Type B pancreatic cell (in vitro differentiated cells): ENCODE results near the gene TNP1. TPM values are rescaled to one million over a fixed set of nuclear protein-coding genes. Genes with fewer than 3 reads are reported as not detected.

Experiments
- DNase-seq: peaks from one replicate; pipeline ENCODE4 v3.0.0; 2021; ENCODE audit warnings: mixed read lengths; ENCODE audit not compliant: unreplicated experiment; ENCODE audit errors: extremely low spot score
- H3K27ac Mint-ChIP-seq: 2 replicates; pipeline ENCODE4 v1.8.0; 2021; ENCODE audit warnings: mild to moderate bottlenecking, mixed read lengths
- H3K27me3 Mint-ChIP-seq: 2 replicates; pipeline ENCODE4 v1.8.0; 2021; ENCODE audit warnings: mixed read lengths
- H3K36me3 Mint-ChIP-seq: 2 replicates; pipeline ENCODE4 v1.8.0; 2021; ENCODE audit warnings: mixed read lengths
- H3K4me1 Mint-ChIP-seq: one replicate; pipeline ENCODE4 v1.8.0; 2021; ENCODE audit warnings: mixed read lengths; ENCODE audit not compliant: unreplicated experiment
- H3K4me3 Mint-ChIP-seq: 2 replicates; pipeline ENCODE4 v1.8.0; 2021; ENCODE audit warnings: mild to moderate bottlenecking, mixed read lengths
- H3K9me3 Mint-ChIP-seq: 2 replicates; pipeline ENCODE4 v1.8.0; 2021; ENCODE audit warnings: mixed read lengths
- CTCF ChIP-seq: fragments of 200-600 bp; sonication (generic); conservative IDR thresholded peaks from 2 replicates; pipeline ENCODE4 v1.5.0; 2021; ENCODE audit warnings: antibody characterized with exemption, mild to moderate bottlenecking
- total RNA-seq: library from RNA; stranded (reverse); gene quantifications from 2 replicates; pipeline ENCODE4 v1.2.1, GENCODE V29; 2021; ENCODE audit warnings: low replicate concordance

TNP1 gene
- total RNA-seq, 1 donor from 2014 or later = not detected

- Mint-ChIP-seq H3K27me3 (no peaks in the 10 kb centered on the region), H3K27ac (no peak overlapping the region), H3K4me1 (peaks cover 7% of the 10 kb centered on the region), H3K9me3 (peaks cover 14% of the 10 kb centered on the region), H3K36me3 (no peaks in the 10 kb centered on the region), H3K4me3 (no peak overlapping the region)
- DNase-seq = no peak
- no peak for TF ChIP-seq CTCF
These were observed 43.6 kb upstream of the TNP1 start for GRCh38 chr2:216903470-216903869.

GRCh38 chr2:216901273-216901672 lies 41.4 kb upstream of the TNP1 start:
- H3K36me3 Mint-ChIP-seq = no peaks in the 10 kb centered on the region
- no peak overlapping the region for H3K27ac Mint-ChIP-seq
- no peaks in the 10 kb centered on the region for H3K27me3 Mint-ChIP-seq
- H3K4me1 Mint-ChIP-seq = no peaks in the 10 kb centered on the region
- H3K9me3 Mint-ChIP-seq = peaks cover 15% of the 10 kb centered on the region
- H3K4me3 Mint-ChIP-seq = no peak overlapping the region
- DNase-seq = no peak
- no peak for TF ChIP-seq CTCF

GRCh38 chr2:216900406-216900805 lies 40.5 kb upstream of the TNP1 start:
- Mint-ChIP-seq H3K27me3 (no peaks in the 10 kb centered on the region), H3K4me3 (no peak overlapping the region), H3K9me3 (peaks cover 19% of the 10 kb centered on the region), H3K4me1 (no peaks in the 10 kb centered on the region), H3K36me3 (no peaks in the 10 kb centered on the region), H3K27ac (no peak overlapping the region)
- TF ChIP-seq CTCF = no peak
- DNase-seq = no peak

- no peaks in the 10 kb centered on the region for H3K4me1 Mint-ChIP-seq
- H3K27ac Mint-ChIP-seq = no peak overlapping the region
- no peak overlapping the region for H3K4me3 Mint-ChIP-seq
- H3K27me3 Mint-ChIP-seq = no peaks in the 10 kb centered on the region
- H3K9me3 Mint-ChIP-seq = peaks cover 15% of the 10 kb centered on the region
- H3K36me3 Mint-ChIP-seq = no peaks in the 10 kb centered on the region
- no peak for TF ChIP-seq CTCF
- DNase-seq = no peak
These were observed 37.8 kb upstream of the TNP1 start for GRCh38 chr2:216897561-216898203.

GRCh38 chr2:216890138-216890537 lies 30.3 kb upstream of the TNP1 start:
- DNase-seq = no peak
- no peak overlapping the region for H3K4me3 Mint-ChIP-seq
- H3K4me1 Mint-ChIP-seq = no peaks in the 10 kb centered on the region
- H3K9me3 Mint-ChIP-seq = peaks cover 9% of the 10 kb centered on the region
- TF ChIP-seq CTCF = no peak
- no peaks in the 10 kb centered on the region for H3K27me3 Mint-ChIP-seq
- H3K27ac Mint-ChIP-seq = no peak overlapping the region
- H3K36me3 Mint-ChIP-seq = no peaks in the 10 kb centered on the region
